PC-9 (cell line): ENCODE measurements around the gene LINGO1. TPM values are rescaled to one million over a fixed set of nuclear protein-coding genes. Genes with fewer than 3 reads are reported as not detected.

Source experiments
- BruUV-seq: library from RNA; stranded (reverse); fragments of 400-500 nt; replicated peaks from 2 replicates; lab custom pipeline; 2021; lab: Mats Ljungman, UMichigan
- CTCF ChIA-PET: fragments of 300-600 bp; sonication (Branson Sonifier 250); formaldehyde crosslinking; loops from one replicate; lab custom pipeline; 2022; ENCODE audit warnings: antibody characterized with exemption; lab: Charles Lee
- POLR2A ChIA-PET: fragments of 300-600 bp; sonication (Branson Sonifier 250); formaldehyde crosslinking; loops from one replicate; lab custom pipeline; 2022; ENCODE audit warnings: antibody characterized with exemption; ENCODE audit not compliant: unreplicated experiment; lab: Charles Lee
- DNase-seq, 2 experiments: peaks; one replicate each; pipeline versions ENCODE4 v3.0.0 to v3.0.0-alpha.2; 2015 to 2022; ENCODE audit warnings: mixed read lengths in 1 of 2
- H2AFZ ChIP-seq: fragments of 200-600 bp; sonication (generic); 2 replicates; pipeline ENCODE4 v1.8.1; 2017; ENCODE audit warnings: antibody characterized with exemption
- H3F3A ChIP-seq: fragments of 200-600 bp; sonication (generic); 2 replicates; pipeline ENCODE4 v1.8.1; 2017; ENCODE audit warnings: antibody characterized with exemption, mild to moderate bottlenecking, low read depth; ENCODE audit not compliant: insufficient read depth
- H3K27ac ChIP-seq: fragments of 200-600 bp; sonication (generic); 2 replicates; pipeline ENCODE4 v1.6.1; 2016; ENCODE audit warnings: mixed run types
- H3K27me3 ChIP-seq: fragments of 200-600 bp; sonication (generic); 2 replicates; pipeline ENCODE4 v1.6.1; 2016; ENCODE audit warnings: low read depth, mixed run types; ENCODE audit not compliant: insufficient read depth
- H3K36me3 ChIP-seq: fragments of 200-600 bp; sonication (generic); 2 replicates; pipeline ENCODE4 v1.6.1; 2016; ENCODE audit warnings: low read depth, mixed run types
- H3K4me1 ChIP-seq: fragments of 200-600 bp; sonication (generic); replicated peaks from 2 replicates; pipeline ENCODE4 v1.6.1; 2016; ENCODE audit warnings: mixed run types; ENCODE audit not compliant: insufficient read depth
- H3K4me2 ChIP-seq: fragments of 200-600 bp; sonication (generic); 2 replicates; pipeline ENCODE4 v1.6.1; 2017; ENCODE audit warnings: mixed run types
- H3K4me3 ChIP-seq: fragments of 200-600 bp; sonication (generic); 2 replicates; pipeline ENCODE4 v1.6.1; 2016; ENCODE audit warnings: mixed run types
- H3K79me2 ChIP-seq: fragments of 200-600 bp; sonication (generic); 2 replicates; pipeline ENCODE4 v1.6.1; 2017; ENCODE audit warnings: low read depth, mixed run types
- H3K9me2 ChIP-seq: fragments of 200-600 bp; sonication (generic); 2 replicates; pipeline ENCODE4 v1.8.1; 2017; ENCODE audit warnings: mild to moderate bottlenecking; ENCODE audit not compliant: insufficient read depth
- H3K9me3 ChIP-seq: fragments of 200-600 bp; sonication (generic); 2 replicates; pipeline ENCODE4 v1.8.1; 2016; ENCODE audit warnings: low read depth; ENCODE audit not compliant: insufficient read depth
- H4K20me1 ChIP-seq: fragments of 200-600 bp; sonication (generic); 2 replicates; pipeline ENCODE4 v1.8.1; 2017; ENCODE audit not compliant: insufficient read depth
- CTCF ChIP-seq: fragments of 200-600 bp; sonication (generic); conservative IDR thresholded peaks from 2 replicates; pipeline ENCODE4 v1.6.1; 2017; ENCODE audit warnings: mixed run types, antibody characterized with exemption, mild to moderate bottlenecking, moderate library complexity
- EZH2 ChIP-seq: fragments of 200-600 bp; sonication (generic); IDR thresholded peaks from 2 replicates; pipeline ENCODE4 v1.8.0; 2017; ENCODE audit warnings: antibody characterized with exemption, low read depth
- intact Hi-C: fragments of 100-400 bp; cut with micrococcal nuclease; formaldehyde crosslinking; loops from one replicate; pipeline ENCODE4 v1.10.0; 2022; ENCODE audit not compliant: unreplicated experiment
- total RNA-seq: library from RNA; stranded (reverse); gene quantifications from 2 replicates; pipeline ENCODE4 v1.2.3, GENCODE V29; 2021

Gene LINGO1
- total RNA-seq, 1 experiment from 2014 or later: not detected

GRCh38 chr15:77628010-77628409, 4.7 kb downstream of the LINGO1 start:
- no peaks in the 10 kb centered on the region for H3F3A ChIP-seq
- H3K27ac ChIP-seq: no peak overlapping the region
- H3K9me3 ChIP-seq: no peaks in the 10 kb centered on the region
- intact Hi-C loops: no loop called here
- peaks cover 59% of the 10 kb centered on the region for H3K27me3 ChIP-seq
- ChIA-PET CTCF (no interaction called here), POLR2A (no interaction called here)
- H3K9me2 ChIP-seq: no peaks in the 10 kb centered on the region
- DNase-seq: no peak
- H3K4me3 ChIP-seq: no peak overlapping the region
- no TSS peak for BruUV-seq
- no peak overlapping the region for H2AFZ ChIP-seq
- no peaks in the 10 kb centered on the region for H4K20me1 ChIP-seq
- no peaks in the 10 kb centered on the region for H3K4me1 ChIP-seq
- no peaks in the 10 kb centered on the region for H3K79me2 ChIP-seq
- H3K4me2 ChIP-seq: no peak overlapping the region
- no peaks in the 10 kb centered on the region for H3K36me3 ChIP-seq
- TF ChIP-seq EZH2 (no peak), CTCF (no peak)

- H4K20me1 ChIP-seq: no peaks in the 10 kb centered on the region
- BruUV-seq: no TSS peak
- TF ChIP-seq EZH2 (no peak), CTCF (no peak)
- H3K4me3 ChIP-seq: no peak overlapping the region
- H3K9me2 ChIP-seq: no peaks in the 10 kb centered on the region
- CTCF ChIA-PET: interaction anchor here (0.6 kb wide), 1 partner anchor 216 kb away, joined by 6 read pairs; no protein-coding TSS in a partner anchor
- no peak overlapping the region for H3K27ac ChIP-seq
- intact Hi-C loops: no loop called here
- no peaks in the 10 kb centered on the region for H3K79me2 ChIP-seq
- H3K4me1 ChIP-seq: no peaks in the 10 kb centered on the region
- H2AFZ ChIP-seq: no peak overlapping the region
- POLR2A ChIA-PET: no interaction called here
- no peaks in the 10 kb centered on the region for H3K36me3 ChIP-seq
- H3K27me3 ChIP-seq: peaks cover 59% of the 10 kb centered on the region
- no peaks in the 10 kb centered on the region for H3F3A ChIP-seq
- no peak for DNase-seq
- H3K4me2 ChIP-seq: no peak overlapping the region
- H3K9me3 ChIP-seq: no peaks in the 10 kb centered on the region
Measured at GRCh38 chr15:77627581-77627980, 5.1 kb downstream of the LINGO1 start.

- Histone ChIP-seq H3K4me3 (no peak overlapping the region), H3K36me3 (no peaks in the 10 kb centered on the region), H4K20me1 (no peaks in the 10 kb centered on the region), H3K9me2 (no peaks in the 10 kb centered on the region), H3K4me1 (no peaks in the 10 kb centered on the region), H3K27ac (no peak overlapping the region), H3K9me3 (no peaks in the 10 kb centered on the region), H3K79me2 (no peaks in the 10 kb centered on the region), H2AFZ (no peak overlapping the region), H3F3A (no peaks in the 10 kb centered on the region), H3K27me3 (peaks cover 64% of the 10 kb centered on the region), H3K4me2 (no peak overlapping the region)
- CTCF ChIA-PET: interaction anchor here (0.6 kb wide), 1 partner anchor 216 kb away, joined by 6 read pairs; no protein-coding TSS in a partner anchor
- POLR2A ChIA-PET: no interaction called here
- DNase-seq: no peak
- intact Hi-C loops: no loop called here
- no TSS peak for BruUV-seq
- TF ChIP-seq EZH2: no peak
- TF ChIP-seq CTCF: no peak
Measured at GRCh38 chr15:77627067-77627466, 5.6 kb downstream of the LINGO1 start.
